Neural cell (in vitro differentiated cells): ENCODE results near the gene PRSS50. TPM values are rescaled to one million over a fixed set of nuclear protein-coding genes. Genes with fewer than 3 reads are reported as not detected.

Source experiments
- H2AFZ ChIP-seq: fragments of 200-600, 300-800 bp; sonication (generic), shearing (Covaris generic); 2 replicates; pipeline ENCODE4 v1.6.0; 2014; ENCODE audit warnings: low read depth, mild to moderate bottlenecking, antibody characterized with exemption, low read length, moderate library complexity
- H3F3A ChIP-seq: fragments of 200-600 bp; shearing (Covaris generic); 2 replicates; pipeline ENCODE4 v1.6.1; 2016; ENCODE audit warnings: mild to moderate bottlenecking, moderate library complexity, mixed read lengths, antibody characterized with exemption, low read length; ENCODE audit not compliant: insufficient read depth, poor library complexity, severe bottlenecking
- H3K27ac ChIP-seq: fragments of 200-600, 300-800 bp; sonication (generic), shearing (Covaris generic); 2 replicates; pipeline ENCODE4 v1.5.1; 2014; ENCODE audit warnings: mild to moderate bottlenecking, low read length, moderate library complexity
- H3K27me3 ChIP-seq: fragments of 300-800, 200-600 bp; sonication (generic), shearing (Covaris generic); 2 replicates; pipeline ENCODE4 v1.6.0; 2014; ENCODE audit warnings: mild to moderate bottlenecking, low read depth, low read length, moderate library complexity; ENCODE audit not compliant: insufficient read depth
- H3K36me3 ChIP-seq: fragments of 300-800, 200-600 bp; sonication (generic), shearing (Covaris generic); 2 replicates; pipeline ENCODE4 v1.5.1; 2014; ENCODE audit warnings: mild to moderate bottlenecking, antibody characterized with exemption, low read length, moderate library complexity; ENCODE audit not compliant: insufficient read depth
- H3K4me2 ChIP-seq: fragments of 300-800, 200-600 bp; sonication (generic), shearing (Covaris generic); 2 replicates; pipeline ENCODE4 v1.6.0; 2014; ENCODE audit warnings: mild to moderate bottlenecking, low read length
- H3K4me3 ChIP-seq: fragments of 300-800, 200-600 bp; sonication (generic), shearing (Covaris generic); 2 replicates; pipeline ENCODE4 v1.5.1; 2014; ENCODE audit warnings: mild to moderate bottlenecking, low read length, moderate library complexity
- H3K79me2 ChIP-seq: fragments of 200-600 bp; shearing (Covaris generic); replicated peaks from 2 replicates; pipeline ENCODE4 v1.6.0; 2014; ENCODE audit warnings: mild to moderate bottlenecking, low read length, moderate library complexity; ENCODE audit not compliant: insufficient read depth
- H3K9ac ChIP-seq: fragments of 300-800, 200-600 bp; sonication (generic), shearing (Covaris generic); 2 replicates; pipeline ENCODE4 v1.6.1; 2016; ENCODE audit warnings: mild to moderate bottlenecking, low read length, mixed read lengths
- H3K9me2 ChIP-seq: fragments of 200-600 bp; shearing (Covaris generic); 2 replicates; pipeline ENCODE4 v1.6.1; 2016; ENCODE audit warnings: mild to moderate bottlenecking, low read length, mixed read lengths; ENCODE audit not compliant: insufficient read depth
- H3K9me3 ChIP-seq: fragments of 200-600, 300-800 bp; sonication (generic), shearing (Covaris generic); 2 replicates; pipeline ENCODE4 v1.6.1; 2016; ENCODE audit warnings: mild to moderate bottlenecking, mixed run types, low read length, moderate library complexity, mixed read lengths
- H4K20me1 ChIP-seq: fragments of 200-600 bp; shearing (Covaris generic); 2 replicates; pipeline ENCODE4 v1.6.1; 2016; ENCODE audit warnings: mild to moderate bottlenecking, mixed run types; ENCODE audit not compliant: insufficient read depth
- CTCF ChIP-seq: fragments of 450-650 bp; IDR thresholded peaks from 2 replicates; pipeline ENCODE4 v1.5.1; 2014; ENCODE audit warnings: antibody characterized with exemption, mild to moderate bottlenecking, moderate library complexity; ENCODE audit not compliant: poor library complexity, severe bottlenecking
- EP300 ChIP-seq: fragments of 450-650 bp; conservative IDR thresholded peaks from 2 replicates; pipeline ENCODE4 v1.6.1; 2014; ENCODE audit warnings: antibody characterized with exemption, mild to moderate bottlenecking, moderate library complexity; ENCODE audit not compliant: poor library complexity, severe bottlenecking
- EZH2 ChIP-seq: fragments of 200-600, 300-800 bp; shearing (Covaris generic), sonication (generic); IDR thresholded peaks from 2 replicates; pipeline ENCODE4 v1.6.1; 2014; ENCODE audit warnings: antibody characterized with exemption, low read length, borderline replicate concordance, mild to moderate bottlenecking; ENCODE audit not compliant: insufficient read depth, poor library complexity, severe bottlenecking
- MXI1 ChIP-seq: fragments of 450-650 bp; conservative IDR thresholded peaks from 2 replicates; pipeline ENCODE4 v1.6.1; 2014; ENCODE audit warnings: antibody characterized with exemption, mild to moderate bottlenecking; ENCODE audit not compliant: poor library complexity, severe bottlenecking
- POLR2AphosphoS5 ChIP-seq: IDR thresholded peaks from 2 replicates; pipeline ENCODE4 v1.6.1; 2012
- RAD21 ChIP-seq: fragments of 450-650 bp; conservative IDR thresholded peaks from 2 replicates; pipeline ENCODE4 v1.6.1; 2014; ENCODE audit warnings: antibody characterized with exemption, mild to moderate bottlenecking, moderate library complexity
- REST ChIP-seq: IDR thresholded peaks from 2 replicates; pipeline ENCODE4 v1.6.1; 2012; ENCODE audit warnings: borderline replicate concordance
- SMC3 ChIP-seq: fragments of 450-650 bp; conservative IDR thresholded peaks from 2 replicates; pipeline ENCODE4 v1.6.1; 2014; ENCODE audit warnings: antibody characterized with exemption, mild to moderate bottlenecking, moderate library complexity; ENCODE audit not compliant: poor library complexity
- TAF1 ChIP-seq: IDR thresholded peaks from 2 replicates; pipeline ENCODE4 v1.6.1; 2012; ENCODE audit warnings: low read depth
- polyA plus RNA-seq: library from polyadenylated mRNA; depleted of rRNA; stranded (reverse); fragments of >200 nt; gene quantifications from 2 replicates; pipeline ENCODE4 v1.2.3, GENCODE V29; 2014

The PRSS50 gene
- polyA plus RNA-seq, 1 donor from 2014 or later = not detected

GRCh38 chr3:46665763-46666452 lies 51.8 kb downstream of the PRSS50 start:
- H3K27ac ChIP-seq = no peak overlapping the region
- no peaks in the 10 kb centered on the region for H3K36me3 ChIP-seq
- no peaks in the 10 kb centered on the region for H3K9me2 ChIP-seq
- no peaks in the 10 kb centered on the region for H3K27me3 ChIP-seq
- no peaks in the 10 kb centered on the region for H3F3A ChIP-seq
- H3K9me3 ChIP-seq = no peaks in the 10 kb centered on the region
- TF ChIP-seq POLR2AphosphoS5 (no peak), TAF1 (no peak), REST (no peak), CTCF (no peak), EP300 (no peak), RAD21 (no peak), MXI1 (no peak), EZH2 (no peak)
- no peak overlapping the region for H3K4me2 ChIP-seq
- H3K79me2 ChIP-seq = no peaks in the 10 kb centered on the region
- H3K4me3 ChIP-seq = no peak overlapping the region
- H3K9ac ChIP-seq = no peak overlapping the region
- H2AFZ ChIP-seq = no peak overlapping the region
- H4K20me1 ChIP-seq = no peaks in the 10 kb centered on the region

- Histone ChIP-seq H3F3A (no peaks in the 10 kb centered on the region), H3K4me2 (no peak overlapping the region), H3K27ac (no peak overlapping the region)
Observed at GRCh38 chr3:46664971-46665762, 52.5 kb downstream of the PRSS50 start.

More at GRCh38 chr3:46664971-46665762, 52.5 kb downstream of the PRSS50 start:
- H3K27me3 ChIP-seq = no peaks in the 10 kb centered on the region
- no peaks in the 10 kb centered on the region for H3K79me2 ChIP-seq
- H3K4me3 ChIP-seq = no peak overlapping the region
- H4K20me1 ChIP-seq = no peaks in the 10 kb centered on the region
- no peaks in the 10 kb centered on the region for H3K9me2 ChIP-seq
- H3K9ac ChIP-seq = no peak overlapping the region
- no peaks in the 10 kb centered on the region for H3K9me3 ChIP-seq
- TF ChIP-seq EP300 = no peak
- TF ChIP-seq SMC3 = no peak
- TF ChIP-seq CTCF = no peak
- TF ChIP-seq TAF1 = no peak
- no peaks in the 10 kb centered on the region for H3K36me3 ChIP-seq
- no peak overlapping the region for H2AFZ ChIP-seq
